BLaER1 treated with 17β-estradiol and CSF1 and Interleukin-3, amounts not matched to agents 10 nM and 100 nM (cell line): ENCODE measurements around the gene SS18L1.
"Not testable (repeated sequence)": the region's sequence is repeated elsewhere in the genome, so short reads cannot be mapped to it uniquely, and the experiment has no call there.

Source experiments
- H3K27ac ChIP-seq, 11 experiments: shearing (Covaris generic); formaldehyde crosslinking; 2 replicates each; pipeline ENCODE4 v1.8.1; 2022
- H3K27me3 ChIP-seq, 11 experiments: shearing (Covaris generic); formaldehyde crosslinking; 2 replicates each; pipeline ENCODE4 v1.8.1; 2022
- H3K36me3 ChIP-seq, 11 experiments: shearing (Covaris generic); formaldehyde crosslinking; 2 replicates each; pipeline ENCODE4 v1.8.1; 2022
- H3K4me1 ChIP-seq, 10 experiments: shearing (Covaris generic); formaldehyde crosslinking; 2 replicates each; pipeline ENCODE4 v1.8.1; 2022
- H3K4me2 ChIP-seq, 11 experiments: shearing (Covaris generic); formaldehyde crosslinking; 2 replicates each; pipeline ENCODE4 v1.8.1; 2022
- H3K4me3 ChIP-seq, 10 experiments: shearing (Covaris generic); formaldehyde crosslinking; 2 replicates each; pipeline ENCODE4 v1.8.1; 2022
- H3K9ac ChIP-seq, 11 experiments: shearing (Covaris generic); formaldehyde crosslinking; 2 replicates each; pipeline ENCODE4 v1.8.1; 2022
- H3K9me3 ChIP-seq, 11 experiments: shearing (Covaris generic); formaldehyde crosslinking; replicated peaks in 1 of 11; 2 replicates each; pipeline ENCODE4 v1.8.1; 2022
- H4K20me1 ChIP-seq, 11 experiments: shearing (Covaris generic); formaldehyde crosslinking; 2 replicates each; pipeline ENCODE4 v1.8.1; 2022
- Cebpa-rat ChIP-seq, 11 experiments: shearing (Covaris generic); IDR thresholded peaks; 2 replicates each; pipeline ENCODE4 v1.8.1; 2022

Gene SS18L1

GRCh38 chr20:62104791-62105345, 38.7 kb upstream of the SS18L1 start:
- Histone ChIP-seq H3K9me3 (peaks cover 97 to 100% (median 98%) of the 10 kb centered on the region in 11 experiments), H3K4me1 (peaks cover 0 to 5% (median 0%) of the 10 kb centered on the region in 10 experiments; a peak in 3 of 20 replicates), H3K4me3 (no peak overlapping the region), H4K20me1 (no peaks in the 10 kb centered on the region), H3K9ac (no peak overlapping the region), H3K4me2 (no peak overlapping the region), H3K27me3 (no peaks in the 10 kb centered on the region), H3K36me3 (peaks cover 0 to 11% (median 0%) of the 10 kb centered on the region in 11 experiments; a peak in 5 of 22 replicates), H3K27ac (no peak overlapping the region)
- TF ChIP-seq Cebpa-rat (IDR thresholded peaks at IDR 0.05): no peak

- Histone ChIP-seq H3K4me3 (no peak overlapping the region), H4K20me1 (no peaks in the 10 kb centered on the region), H3K4me1 (peaks cover 0 to 5% (median 0%) of the 10 kb centered on the region in 10 experiments; a peak in 3 of 20 replicates), H3K27me3 (no peaks in the 10 kb centered on the region), H3K36me3 (peaks cover 0 to 11% (median 0%) of the 10 kb centered on the region in 11 experiments; a peak in 5 of 22 replicates), H3K9ac (no peak overlapping the region), H3K27ac (no peak overlapping the region), H3K9me3 (peaks cover 96 to 100% (median 97%) of the 10 kb centered on the region in 11 experiments), H3K4me2 (no peak overlapping the region)
- TF ChIP-seq Cebpa-rat (IDR thresholded peaks at IDR 0.05): no peak
These were observed 38.0 kb upstream of the SS18L1 start for GRCh38 chr20:62105592-62105991.

DNA sequence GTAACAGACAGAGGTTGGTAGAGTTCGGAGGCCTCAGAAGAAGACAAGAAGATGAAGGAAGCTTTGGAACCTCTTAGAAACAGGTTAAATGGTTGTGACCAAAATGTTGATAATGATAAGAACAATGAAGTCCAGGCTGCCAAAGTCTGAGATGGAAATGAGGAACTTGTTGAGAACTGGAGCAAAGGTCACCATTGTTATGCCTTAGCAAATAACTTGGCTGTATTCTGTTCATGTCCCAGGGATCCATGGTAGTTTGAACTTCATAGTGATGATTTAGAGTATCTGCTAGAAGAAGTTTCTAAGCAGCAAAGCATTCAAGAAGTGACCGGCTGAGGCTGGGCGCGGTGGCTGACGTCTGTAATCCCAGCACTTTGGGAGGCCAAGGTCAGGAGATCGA, 32.4 kb upstream of the SS18L1 start:
- TF ChIP-seq Cebpa-rat (IDR thresholded peaks at IDR 0.05): no peak
- Histone ChIP-seq H3K27me3 (no peaks in the 10 kb centered on the region), H3K9ac (no peak overlapping the region), H3K27ac (no peak overlapping the region), H3K36me3 (peaks cover 0 to 16% (median 4%) of the 10 kb centered on the region in 11 experiments; a peak in 4 of 22 replicates), H3K4me1 (peaks cover 0 to 4% (median 0%) of the 10 kb centered on the region in 10 experiments; a peak in 2 of 20 replicates), H3K9me3 (peaks cover 91 to 100% (median 99%) of the 10 kb centered on the region in 11 experiments), H3K4me3 (no peak overlapping the region), H3K4me2 (no peak overlapping the region), H4K20me1 (no peaks in the 10 kb centered on the region)

DNA sequence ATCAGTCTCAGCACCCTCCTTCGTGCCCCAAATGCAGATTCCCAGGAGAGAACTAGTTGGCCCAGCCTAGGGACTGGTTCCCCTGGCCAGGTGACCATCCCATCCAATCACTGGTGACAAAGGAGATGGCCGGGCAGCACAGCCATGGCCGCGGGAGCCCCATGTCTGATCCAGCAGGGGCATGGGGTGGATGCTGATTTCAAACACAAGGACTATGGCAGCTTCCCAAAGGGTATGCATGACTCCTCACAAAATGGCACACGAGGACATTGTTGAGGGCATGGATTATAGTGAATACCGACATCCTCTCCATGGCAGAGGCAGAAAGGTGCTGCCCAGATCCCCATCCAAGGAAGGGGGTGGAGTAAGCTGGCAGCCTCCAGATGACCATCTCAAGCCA, 31.2 kb upstream of the SS18L1 start:
- Histone ChIP-seq H3K36me3 (peaks cover 0 to 12% (median 4%) of the 10 kb centered on the region in 11 experiments; a peak in 4 of 22 replicates), H3K4me1 (peaks cover 2 to 13% (median 4%) of the 10 kb centered on the region in 10 experiments; a peak in 17 of 20 replicates), H3K9me3 (peaks cover 79 to 100% (median 89%) of the 10 kb centered on the region in 11 experiments), H3K27me3 (no peaks in the 10 kb centered on the region), H3K4me3 (peak overlapping the region in 1 of 10 experiments; percentile 10; a peak in 2 of 20 replicates), H3K9ac (no peak overlapping the region), H4K20me1 (no peaks in the 10 kb centered on the region), H3K27ac (no peak overlapping the region), H3K4me2 (no peak overlapping the region)
- TF ChIP-seq Cebpa-rat (IDR thresholded peaks at IDR 0.05): no peak

- peak overlapping the region in 1 of 11 experiments; percentile 28; a peak in 1 of 22 replicates for H3K4me2 ChIP-seq
- TF ChIP-seq Cebpa-rat (IDR thresholded peaks at IDR 0.05): no peak
- no peaks in the 10 kb centered on the region for H4K20me1 ChIP-seq
- H3K27ac ChIP-seq: no peak overlapping the region
- H3K9ac ChIP-seq: no peak overlapping the region
- no peaks in the 10 kb centered on the region for H3K27me3 ChIP-seq
- H3K9me3 ChIP-seq: peaks cover 53 to 78% (median 64%) of the 10 kb centered on the region in 11 experiments
- no peak overlapping the region for H3K4me3 ChIP-seq
- H3K4me1 ChIP-seq: peaks cover 7 to 38% (median 30%) of the 10 kb centered on the region in 10 experiments; a peak in 18 of 20 replicates
- peaks cover 0 to 10% (median 0%) of the 10 kb centered on the region in 11 experiments; a peak in 1 of 22 replicates for H3K36me3 ChIP-seq
These were observed 28.7 kb upstream of the SS18L1 start for GRCh38 chr20:62114894-62115293.

GRCh38 chr20:62115800-62116407, 27.7 kb upstream of the SS18L1 start:
- H3K27ac ChIP-seq: not testable (repeated sequence)

GRCh38 chr20:62116558-62117361, 26.8 kb upstream of the SS18L1 start:
- peak overlapping the region in 9 of 11 experiments; percentile 50 to 86 (median 78); a peak in 16 of 22 replicates for H3K4me2 ChIP-seq
- no peak overlapping the region for H3K27ac ChIP-seq
- peak overlapping the region in 1 of 11 experiments; percentile 63; a peak in 1 of 22 replicates for H3K9ac ChIP-seq
- peaks cover 36 to 59% (median 45%) of the 10 kb centered on the region in 11 experiments for H3K9me3 ChIP-seq
- H3K4me3 ChIP-seq: no peak overlapping the region
- TF ChIP-seq Cebpa-rat (IDR thresholded peaks at IDR 0.05): no peak
- H3K4me1 ChIP-seq: peaks cover 13 to 53% (median 44%) of the 10 kb centered on the region in 10 experiments
- no peaks in the 10 kb centered on the region for H4K20me1 ChIP-seq
- H3K36me3 ChIP-seq: peaks cover 0 to 10% (median 0%) of the 10 kb centered on the region in 11 experiments; a peak in 1 of 22 replicates
- no peaks in the 10 kb centered on the region for H3K27me3 ChIP-seq

More at GRCh38 chr20:62115800-62116407, 27.7 kb upstream of the SS18L1 start:
- not testable (repeated sequence) for H3K4me2 ChIP-seq, H3K27me3 ChIP-seq, H4K20me1 ChIP-seq, H3K9ac ChIP-seq, H3K4me3 ChIP-seq
- H3K36me3 ChIP-seq: peaks cover 0 to 10% (median 0%) of the 10 kb centered on the region in 11 experiments; a peak in 1 of 22 replicates
- peaks cover 45 to 68% (median 54%) of the 10 kb centered on the region in 11 experiments for H3K9me3 ChIP-seq
- H3K4me1 ChIP-seq: peaks cover 10 to 48% (median 40%) of the 10 kb centered on the region in 10 experiments

DNA sequence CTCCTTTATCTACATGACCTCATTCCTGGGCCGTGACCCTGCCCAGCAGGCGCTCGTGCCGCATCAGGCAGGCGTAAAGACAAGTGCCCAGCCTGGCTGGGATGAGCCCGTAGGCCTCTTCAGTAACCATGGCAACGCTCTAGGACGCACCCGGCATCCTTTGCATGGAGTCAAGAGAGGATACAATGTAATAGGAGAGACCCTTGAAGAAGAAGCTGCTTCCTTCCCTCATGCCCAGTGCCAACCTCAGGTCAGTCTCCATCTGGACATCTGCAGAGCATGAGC, 26.3 kb upstream of the SS18L1 start:
- peak overlapping the region in 4 of 11 experiments; percentile 28 to 63 (median 42); a peak in 3 of 22 replicates for H3K9ac ChIP-seq
- H3K9me3 ChIP-seq: peaks cover 31 to 54% (median 40%) of the 10 kb centered on the region in 11 experiments
- H3K36me3 ChIP-seq: peaks cover 0 to 10% (median 0%) of the 10 kb centered on the region in 11 experiments; a peak in 1 of 22 replicates
- H3K4me2 ChIP-seq: peak overlapping the region; percentile 38 to 86 (median 75)
- no peaks in the 10 kb centered on the region for H3K27me3 ChIP-seq
- no peak overlapping the region for H3K4me3 ChIP-seq
- no peaks in the 10 kb centered on the region for H4K20me1 ChIP-seq
- H3K4me1 ChIP-seq: peaks cover 13 to 53% (median 44%) of the 10 kb centered on the region in 10 experiments
- H3K27ac ChIP-seq: no peak overlapping the region
- no peak for TF ChIP-seq Cebpa-rat (IDR thresholded peaks at IDR 0.05)
